COLO829 (cell line): ENCODE data around the gene NXPH4.

ENCODE experiments used
- DNase-seq: peaks from one replicate; pipeline ENCODE4 v3.0.0; 2012; ENCODE audit warnings: low spot score

NXPH4 gene

GRCh38 chr12:57219205-57219992, 2.8 kb downstream of the NXPH4 start:
- DNase-seq: no peak

- DNase-seq: no peak
Measured at GRCh38 chr12:57219993-57220754, 3.6 kb downstream of the NXPH4 start.

GRCh38 chr12:57220770-57221168, 4.2 kb downstream of the NXPH4 start:
- no peak for DNase-seq

GRCh38 chr12:57221169-57221917, 4.7 kb downstream of the NXPH4 start:
- DNase-seq: no peak

GRCh38 chr12:57222286-57223190, 5.9 kb downstream of the NXPH4 start:
- DNase-seq: no peak

- no peak for DNase-seq
Measured at GRCh38 chr12:57223191-57224165, 6.9 kb downstream of the NXPH4 start.

GRCh38 chr12:57224278-57224972, 7.8 kb downstream of the NXPH4 start:
- no peak for DNase-seq

GRCh38 chr12:57224973-57225679, 8.5 kb downstream of the NXPH4 start:
- DNase-seq: no peak

GRCh38 chr12:57225680-57226210, 9.2 kb downstream of the NXPH4 start:
- DNase-seq: no peak

- no peak for DNase-seq
Measured at GRCh38 chr12:57226588-57227314, 10.2 kb downstream of the NXPH4 start.

- no peak for DNase-seq
Measured at GRCh38 chr12:57227315-57228115, 10.9 kb downstream of the NXPH4 start.

- DNase-seq: no peak
Measured at GRCh38 chr12:57229046-57229633, 12.5 kb downstream of the NXPH4 start.

- DNase-seq: peak; percentile 100
Measured at GRCh38 chr12:57229634-57230380, 13.2 kb downstream of the NXPH4 start, which contains the start of gene SHMT2. TSS of gene SHMT2 (plus strand) at chr12:57229711. CDS start at chr12:57229779, 68 bp downstream.

GRCh38 chr12:57230381-57231155, 14.0 kb downstream of the NXPH4 start:
- no peak for DNase-seq
